K562 (cell line): ENCODE data around the gene JMJD1C. TPM values are rescaled to one million over a fixed set of nuclear protein-coding genes. Genes with fewer than 3 reads are reported as not detected.

Experiments used
- ATAC-seq: fragments of 200-7000 bp; cut with Tn5 transposase; 3 replicates; pipeline ENCODE4 v1.9.1; 2020; ENCODE audit warnings: moderate library complexity
- BruUV-seq: library from RNA; stranded (reverse); fragments of 400-500 nt; replicated peaks from 2 replicates; lab custom pipeline; 2021; lab: Mats Ljungman, UMichigan
- CTCF ChIA-PET: fragments of 300-600 bp; formaldehyde crosslinking; extraction: SDS; loops from one replicate; lab custom pipeline; 2021; ENCODE audit warnings: low intra/inter-chr PET ratio; lab: Yijun Ruan, JAX
- POLR2A ChIA-PET: fragments of 300-600, 350-650 bp; sonication (Branson Sonifier 250); formaldehyde crosslinking; extraction: SDS; loops from one replicate; lab custom pipeline; 2021; ENCODE audit warnings: antibody characterized with exemption, inconsistent platforms; lab: Yijun Ruan, JAX
- DNase-seq, 4 experiments: peaks; one replicate each; pipeline versions ENCODE4 v3.0.0 to v3.0.0-alpha.2; 2011 to 2018; ENCODE audit warnings: low spot score in 3 of 4, mixed read lengths in 3 of 4; ENCODE audit errors: extremely low read depth in 1 of 4
- FAIRE-seq: peaks from 2 replicates; lab custom pipeline; 2011; peaks lifted over from hg19 to GRCh38; lab: Jason Lieb, UNC
- H2AFZ ChIP-seq: 2 replicates; pipeline ENCODE4 v1.6.0; 2011; ENCODE audit warnings: low read depth, low read length, control low read depth, inconsistent platforms
- H3K27ac ChIP-seq: fragments of 200-600 bp; 3 replicates; pipeline ENCODE4 v1.8.0; 2011; ENCODE audit warnings: low read depth, mild to moderate bottlenecking, control low read depth, inconsistent platforms, low read length, moderate library complexity, mixed read lengths; ENCODE audit errors: extremely low read depth
- H3K27me3 ChIP-seq, 2 experiments: fragments of 300-600 bp in 1 of 2; 2 replicates in 1 of 2; 3 replicates in 1 of 2; pipeline versions ENCODE4 v1.6.0 to v1.8.0; 2011; ENCODE audit warnings: inconsistent platforms in 2 of 2, low read length in 2 of 2, mild to moderate bottlenecking in 1 of 2, mixed read lengths in 1 of 2, moderate library complexity in 1 of 2; ENCODE audit not compliant: control insufficient read depth in 2 of 2, insufficient read depth in 2 of 2
- H3K36me3 ChIP-seq: fragments of 300-600 bp; 3 replicates; pipeline ENCODE4 v1.8.0; 2011; ENCODE audit warnings: mild to moderate bottlenecking, low read length, inconsistent platforms; ENCODE audit not compliant: control insufficient read depth, insufficient read depth
- H3K4me1 ChIP-seq, 2 experiments: fragments of 200-600 bp in 1 of 2; replicated peaks in 1 of 2; 2 replicates in 1 of 2; 3 replicates in 1 of 2; pipeline versions ENCODE4 v1.5.1 to v1.8.0; 2011; ENCODE audit warnings: inconsistent platforms in 2 of 2, low read length in 2 of 2, mild to moderate bottlenecking in 1 of 2, mixed read lengths in 1 of 2, moderate library complexity in 1 of 2; ENCODE audit not compliant: control insufficient read depth in 2 of 2, insufficient read depth in 2 of 2
- H3K4me2 ChIP-seq: 2 replicates; pipeline ENCODE4 v1.6.1; 2011; ENCODE audit warnings: low read length, control low read depth, inconsistent platforms, mixed read lengths; ENCODE audit not compliant: insufficient read depth
- H3K4me3 ChIP-seq: fragments of 200-600 bp; sonication (generic), shearing (Covaris generic); 2 replicates; pipeline ENCODE4 v1.5.1; 2016; ENCODE audit warnings: control low read depth, inconsistent platforms
- H3K79me2 ChIP-seq: fragments of 200-600 bp; 3 replicates; pipeline ENCODE4 v1.8.0; 2011; ENCODE audit warnings: low read length, inconsistent platforms; ENCODE audit not compliant: control insufficient read depth, insufficient read depth
- H3K9ac ChIP-seq, 2 experiments: 2 replicates each; pipeline versions ENCODE4 v1.6.0 to v1.6.1; 2011; ENCODE audit warnings: low read depth in 2 of 2, low read length in 2 of 2, control low read depth in 1 of 2, inconsistent platforms in 1 of 2, mild to moderate bottlenecking in 1 of 2, mixed read lengths in 1 of 2; ENCODE audit not compliant: insufficient read depth in 1 of 2
- H3K9me1 ChIP-seq: one replicate; pipeline ENCODE4 v1.6.0; 2011; ENCODE audit warnings: inconsistent platforms, mild to moderate bottlenecking, low read length, moderate library complexity; ENCODE audit not compliant: control insufficient read depth, insufficient read depth
- H3K9me3 ChIP-seq: replicated peaks from 2 replicates; pipeline ENCODE4 v1.5.1; 2011; ENCODE audit warnings: low read depth, low read length, inconsistent platforms; ENCODE audit not compliant: control insufficient read depth, insufficient read depth
- H4K20me1 ChIP-seq: replicated peaks from 2 replicates; pipeline ENCODE4 v1.6.1; 2011; ENCODE audit warnings: low read length, inconsistent platforms, mixed read lengths; ENCODE audit not compliant: control insufficient read depth, insufficient read depth
- MAX ChIP-seq: sonication (generic); formaldehyde crosslinking; IDR thresholded peaks from 2 replicates; pipeline ENCODE4 v1.9.0; 2022; ENCODE audit warnings: mild to moderate bottlenecking, missing genetic modification reagents
- NUFIP1 ChIP-seq: fragments of 450-650 bp; IDR thresholded peaks from 2 replicates; pipeline ENCODE4 v1.6.1; 2018; ENCODE audit not compliant: partially characterized antibody
- TSC22D4 ChIP-seq: fragments of 450-650 bp; IDR thresholded peaks from 2 replicates; pipeline ENCODE4 v1.6.1; 2016; ENCODE audit warnings: missing genetic modification characterization, missing biosample characterization, control low read depth
- ZBTB9 ChIP-seq: fragments of 450-650 bp; formaldehyde crosslinking; IDR thresholded peaks from 2 replicates; pipeline ENCODE4 v1.4.0; 2020; ENCODE audit warnings: mild to moderate bottlenecking, moderate library complexity
- ZNF316 ChIP-seq: fragments of 450-650 bp; IDR thresholded peaks from 2 replicates; pipeline ENCODE4 v1.6.1; 2016
- WGBS: fragments of 100-300 bp; shearing (Covaris generic); methylation state at CpG from one replicate; pipeline ENCODE4 v1.1.6; 2016; ENCODE audit warnings: low coverage, mixed read lengths; ENCODE audit not compliant: insufficient coverage; ENCODE audit errors: missing lambda C conversion rate; 5-methylcytosine and 5-hydroxymethylcytosine counted together
- in situ Hi-C: fragments of 300-500 bp; cut with MboI; formaldehyde crosslinking; loops from 4 replicates; pipeline ENCODE4 v1.15.0; 2018; ENCODE audit warnings: inconsistent platforms, mixed read lengths
- intact Hi-C: fragments of 100-400 bp; cut with micrococcal nuclease; formaldehyde crosslinking; loops from 2 replicates; pipeline ENCODE4 v1.14.2; 2022
- polyA plus RNA-seq, 8 experiments: library from polyadenylated mRNA; depleted of rRNA in 4 of 8; stranded (reverse) in 5 of 8; unstranded in 3 of 8; fragments of >200 nt; fragmentation: Nextera tagmentation in 2 of 8; fragmentation: Illumina TruSeq in 1 of 8; extraction: Ambion mirVana in 2 of 8; extraction: Trizol in 1 of 8; gene quantifications; 2 replicates each; pipeline versions ENCODE4 v1.2.1 to v1.2.3, GENCODE V29; 2011 to 2014; ENCODE audit warnings: inconsistent platforms in 1 of 8, missing spikeins in 1 of 8
- total RNA-seq, 7 experiments: library from RNA; depleted of rRNA in 6 of 7; stranded (reverse); fragments of >200 nt in 6 of 7; fragmentation: Illumina TruSeq in 2 of 7; extraction: Trizol in 2 of 7; gene quantifications; 2 replicates each; pipeline versions ENCODE4 v1.2.1 to v1.2.3, GENCODE V29; 2011 to 2021; ENCODE audit warnings: low replicate concordance in 1 of 7

JMJD1C gene
- total and polyA plus RNA-seq, 9 of the 15 experiments (the other 6 are each of a cell fraction or from before 2014, with no cell fraction given), result 25.3 to 68.0 (median 47.2) TPM

- no peaks in the 10 kb centered on the region; the same call in 2 of the 3 replicates for H3K36me3 ChIP-seq
- ATAC-seq (no peak), DNase-seq (no peak), FAIRE-seq (no peak)
- H3K4me1 ChIP-seq, result peaks cover 9 to 17% of the 10 kb centered on the region in 2 experiments; a peak in 4 of 5 replicates
- no peak overlapping the region for H3K4me2 ChIP-seq
- 81% methylated on average over 3 of the region's 3 CpGs for WGBS
- ChIA-PET POLR2A (interaction anchor here (1.1 kb wide), 1 partner anchor 221 kb away, joined by 3 read pairs; no protein-coding TSS in a partner anchor), CTCF (no interaction called here)
- no peak overlapping the region for H3K27ac ChIP-seq
- no peaks in the 10 kb centered on the region for H3K9me3 ChIP-seq
- peaks cover 14% of the 10 kb centered on the region for H4K20me1 ChIP-seq
- in situ Hi-C loops (no loop called here), intact Hi-C loops (no loop called here)
- peaks cover 84% of the 10 kb centered on the region for H3K79me2 ChIP-seq
- H2AFZ ChIP-seq, result no peak overlapping the region
- no peaks in the 10 kb centered on the region for H3K9me1 ChIP-seq
- BruUV-seq, result no TSS peak
- no peak overlapping the region for H3K4me3 ChIP-seq
- no peaks in the 10 kb centered on the region for H3K27me3 ChIP-seq
- no peak overlapping the region for H3K9ac ChIP-seq
- TF ChIP-seq ZBTB9 (CRISPR knock-in tag), result no peak
- TF ChIP-seq TSC22D4 (tag), result no peak
- no peak for TF ChIP-seq ZNF316
- TF ChIP-seq MAX (CRISPR knock-in tag), result no peak
- no peak for TF ChIP-seq NUFIP1
Measured at GRCh38 chr10:63441404-63441803, 24.4 kb downstream of the JMJD1C start.
